Measurements from ENCODE around the gene ANKRD45.
"Not testable (repeated sequence)": the region's sequence is repeated elsewhere in the genome, so short reads cannot be mapped to it uniquely, and the experiment has no call there.

ANKRD45 gene

GRCh38 chr1:173639102-173639501 is 30.5 kb downstream of the ANKRD45 start:
- DNase-seq: no peak

DNA sequence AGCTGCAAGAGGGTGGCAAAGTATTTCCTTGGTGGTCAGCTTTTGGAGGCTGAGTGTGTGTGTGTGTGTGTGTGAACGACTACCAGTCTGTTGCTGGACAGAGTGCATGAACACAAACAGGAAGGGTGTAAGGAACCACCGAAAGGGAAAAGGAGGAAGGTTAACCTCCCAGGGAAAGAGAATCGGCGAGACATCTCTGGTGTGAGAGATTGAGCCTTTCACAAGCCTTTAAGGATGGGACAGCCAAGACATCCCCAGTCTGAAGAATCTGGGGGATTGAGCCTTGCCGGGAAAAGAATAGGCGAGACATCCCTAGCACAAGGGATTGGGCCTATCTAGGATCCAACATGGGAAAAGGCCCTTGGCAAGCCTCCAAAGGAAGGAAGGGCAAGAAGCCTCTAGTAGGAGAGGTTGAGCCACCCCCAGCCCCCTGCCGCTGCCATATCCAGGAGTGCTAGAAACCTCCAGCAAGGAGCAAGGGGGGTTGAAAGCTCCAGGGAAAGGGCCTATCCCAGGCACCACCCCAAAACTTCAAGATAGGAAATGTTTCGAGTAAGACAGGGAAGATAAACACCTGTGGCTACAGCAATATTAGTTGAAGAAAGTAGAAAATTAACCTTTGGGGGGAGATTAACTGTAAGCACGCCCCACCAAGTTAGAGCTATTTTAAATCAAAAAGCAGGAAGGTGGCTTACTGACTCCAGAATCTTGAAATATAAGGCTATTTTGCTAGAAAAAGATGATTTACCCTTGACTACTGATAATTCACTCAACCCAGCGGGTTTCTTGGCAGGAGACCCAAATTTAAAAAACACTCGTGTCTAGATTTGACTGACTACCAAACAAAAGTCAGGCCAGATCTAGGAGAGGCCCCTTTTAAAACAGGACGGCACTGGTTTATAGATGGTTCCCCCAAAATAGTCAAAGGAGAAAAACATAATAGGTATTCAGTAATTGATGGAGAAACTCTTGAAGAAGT is 31.3 kb downstream of the ANKRD45 start:
- DNase-seq: no peak

DNA sequence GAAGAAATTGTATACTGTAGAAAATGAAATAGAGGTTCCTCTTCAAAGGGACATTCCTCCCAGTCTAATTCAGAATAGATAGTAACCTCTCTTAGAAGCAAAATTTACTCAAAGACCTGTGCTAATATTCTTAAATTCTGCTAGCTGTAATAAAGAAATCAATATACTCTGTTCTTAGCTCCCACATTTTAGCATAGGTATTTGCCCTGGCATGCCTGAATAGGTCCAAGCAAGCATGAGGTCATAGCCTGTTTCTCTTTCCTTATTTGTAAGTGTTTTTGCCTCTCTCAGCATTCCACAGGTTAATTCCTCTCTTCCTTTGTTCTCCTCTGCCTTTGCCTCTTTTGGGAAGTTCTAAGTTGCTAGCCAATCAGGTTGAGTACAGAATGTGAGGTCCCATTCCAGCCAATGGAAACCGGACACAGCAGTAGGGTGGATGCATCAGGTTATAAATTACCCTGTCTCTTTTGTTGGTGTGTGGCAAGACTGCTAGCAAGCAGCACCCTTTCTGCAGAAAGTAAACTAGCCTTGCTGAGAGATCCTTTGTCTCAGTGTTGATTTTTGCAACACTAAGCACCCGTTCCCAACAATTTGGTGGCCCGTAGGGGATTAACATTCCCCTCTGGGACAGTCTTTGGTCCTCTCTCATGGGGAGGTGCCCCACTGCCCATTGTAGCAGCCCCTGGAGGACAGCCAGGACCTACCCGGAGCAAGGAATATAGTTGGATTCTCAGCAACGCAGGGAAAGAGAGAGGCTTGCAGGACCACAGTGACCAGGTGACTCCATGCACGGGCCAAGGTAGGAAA is 32.2 kb downstream of the ANKRD45 start:
- not testable (repeated sequence) for DNase-seq

- DNase-seq: no peak
Observed at GRCh38 chr1:173635116-173635515, 34.5 kb downstream of the ANKRD45 start, which contains the start of gene TEX50. TSS of gene TEX50 (plus strand) at chr1:173635338. CDS start at chr1:173635522, 184 bp downstream.

GRCh38 chr1:173628888-173629287 is 40.8 kb downstream of the ANKRD45 start:
- no peak for DNase-seq

- DNase-seq: no peak
Observed at GRCh38 chr1:173627269-173627668, 42.4 kb downstream of the ANKRD45 start.

DNA sequence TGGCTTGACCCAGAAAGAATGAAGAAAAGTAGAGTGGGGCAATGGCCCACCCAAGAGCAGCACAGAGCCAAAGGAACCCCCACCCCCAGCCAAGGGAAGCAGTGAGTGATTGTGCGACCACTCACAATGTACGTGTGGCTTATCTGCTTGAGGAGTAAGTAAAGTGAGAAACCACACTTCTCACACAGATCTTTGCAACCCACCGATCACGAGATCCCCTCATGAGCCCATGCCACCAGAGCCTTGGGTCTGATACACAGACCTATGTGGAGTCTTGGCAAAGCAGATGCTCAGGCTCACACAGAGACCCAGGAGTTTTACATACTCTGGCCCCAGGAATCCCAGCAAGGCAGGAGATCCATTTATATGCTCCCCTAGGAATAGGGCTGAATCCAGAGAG is 52.8 kb downstream of the ANKRD45 start:
- no peak for DNase-seq

DNA sequence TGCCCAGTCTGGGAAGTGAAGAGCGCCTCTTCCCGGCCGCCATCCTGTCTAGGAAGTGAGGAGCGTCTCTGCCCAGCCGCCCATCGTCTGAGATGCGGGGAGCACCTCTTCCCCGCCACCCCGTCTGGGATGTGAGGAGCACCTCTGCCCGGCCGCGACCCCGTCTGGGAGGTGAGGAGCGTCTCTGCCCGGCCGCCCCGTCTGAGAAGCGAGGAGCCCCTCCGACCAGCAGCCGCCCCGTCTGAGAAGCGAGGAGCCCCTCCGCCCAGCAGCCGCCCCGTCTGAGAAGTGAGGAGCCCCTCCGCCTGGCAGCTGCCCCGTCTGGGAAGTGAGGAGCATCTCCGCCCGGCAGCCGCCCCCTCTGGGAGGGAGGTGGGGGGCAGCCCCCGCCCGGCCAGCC is 56.6 kb downstream of the ANKRD45 start:
- not testable (repeated sequence) for DNase-seq

GRCh38 chr1:173608503-173609216 is 61.0 kb downstream of the ANKRD45 start:
- no peak for DNase-seq

DNA sequence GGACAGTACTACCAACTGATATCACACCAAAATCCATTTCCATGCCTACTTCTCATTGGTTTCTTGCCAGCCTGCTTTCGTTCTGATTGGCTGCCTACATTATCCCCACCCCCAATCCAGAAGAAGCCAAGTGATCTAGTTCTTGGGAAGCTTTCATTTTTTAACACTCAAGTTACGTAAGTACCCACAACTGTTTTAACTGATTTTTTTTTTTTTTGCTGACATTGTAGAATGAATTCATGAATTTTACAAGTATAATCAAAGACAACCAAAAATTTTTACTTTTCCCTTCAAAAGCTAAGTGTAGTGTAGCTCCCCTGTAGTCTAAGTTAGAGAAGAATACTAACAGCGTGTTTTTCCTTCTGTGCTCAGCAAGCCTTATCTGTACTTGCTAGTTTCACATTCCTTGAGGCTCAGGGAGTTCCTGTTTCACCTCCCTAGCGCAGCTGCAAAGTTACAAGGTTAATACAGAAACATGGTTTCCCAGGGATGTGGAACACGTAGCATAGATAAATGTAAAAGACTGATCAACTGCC is 66.5 kb downstream of the ANKRD45 start, which contains the start of gene SLC9C2:
Gene SLC9C2 (minus strand): TSS at position 17 of the 536 bp plus-strand sequence. CDS start 1,296 bp downstream, outside the sequence.
- no peak for DNase-seq

DNA sequence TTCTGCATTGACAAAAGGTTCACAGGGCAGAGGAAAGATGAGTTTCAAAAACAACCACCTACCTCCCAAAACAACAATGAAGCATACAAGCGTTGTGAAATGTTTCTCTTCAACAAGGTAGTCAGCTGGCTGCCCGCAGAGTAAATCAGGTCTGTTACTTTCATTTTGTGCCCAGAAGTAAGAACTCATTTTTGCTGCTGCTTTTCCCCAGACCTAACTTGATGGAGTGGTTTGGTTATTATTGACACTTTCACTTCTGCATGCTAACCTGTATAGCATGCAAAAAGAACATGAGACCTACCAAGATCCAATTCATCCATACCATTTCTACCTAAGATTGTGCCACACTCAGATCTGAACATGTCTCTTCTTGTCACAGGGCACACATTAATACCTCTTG is 68.1 kb downstream of the ANKRD45 start:
- DNase-seq: no peak

- DNase-seq: no peak
Observed at GRCh38 chr1:173596097-173596825, 73.4 kb downstream of the ANKRD45 start.

- not testable (repeated sequence) for DNase-seq
Observed at GRCh38 chr1:173591138-173591537, 78.5 kb downstream of the ANKRD45 start.

- DNase-seq: no peak
Observed at GRCh38 chr1:173590557-173590956, 79.1 kb downstream of the ANKRD45 start.

DNA sequence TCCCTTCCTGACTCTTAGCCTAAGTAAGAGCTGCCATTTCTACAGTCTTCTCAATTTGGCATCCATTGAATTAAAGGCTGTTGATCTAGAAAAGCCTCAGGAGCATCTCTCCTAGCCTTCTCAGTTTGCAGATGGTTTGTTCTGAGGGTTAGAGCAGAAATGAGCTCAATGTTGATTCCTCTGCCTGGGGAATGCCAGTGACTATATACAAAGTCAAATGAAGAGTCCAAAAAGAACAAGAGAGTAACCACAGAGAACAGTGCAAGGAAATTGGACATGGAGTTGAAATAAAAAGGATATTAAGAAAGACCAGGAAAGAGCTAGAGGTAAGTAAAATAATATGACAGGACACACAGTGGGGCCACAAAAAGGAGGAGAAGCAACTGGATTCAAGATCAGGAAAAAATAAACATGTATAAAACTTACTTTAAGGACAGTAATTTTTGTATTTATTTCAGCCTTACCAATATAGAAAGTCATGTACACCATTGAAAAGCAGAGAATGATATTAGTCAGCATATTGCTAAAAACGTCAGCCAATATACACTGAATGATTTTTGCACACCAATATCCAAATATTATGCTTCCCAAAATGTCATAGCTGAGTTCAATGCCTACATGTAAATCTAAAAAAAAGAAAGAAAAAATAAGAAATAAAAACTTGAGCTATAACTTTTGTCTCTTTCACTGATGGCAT is 88.1 kb downstream of the ANKRD45 start:
- no peak for DNase-seq

DNA sequence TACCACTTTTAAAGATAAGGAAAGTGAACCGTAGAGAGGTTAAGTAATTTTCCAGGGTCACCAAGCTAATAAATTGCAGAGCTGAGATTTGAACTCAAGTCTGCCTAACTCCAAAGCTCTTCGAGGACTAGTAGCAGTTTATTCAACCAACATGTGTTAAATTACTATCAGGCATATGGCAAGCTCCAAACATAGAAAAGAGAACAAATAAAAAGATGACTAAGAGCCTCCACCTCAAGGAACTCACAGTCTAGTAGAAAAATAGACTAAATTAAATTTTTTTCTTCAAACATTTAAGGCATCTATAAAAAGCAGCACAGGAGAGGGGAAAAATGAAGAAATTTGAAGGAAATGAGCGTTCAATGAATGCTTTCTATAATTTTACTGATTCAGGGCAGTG is 89.0 kb downstream of the ANKRD45 start:
- no peak for DNase-seq

- no peak for DNase-seq
Observed at GRCh38 chr1:173580071-173580470, 89.6 kb downstream of the ANKRD45 start.

DNA sequence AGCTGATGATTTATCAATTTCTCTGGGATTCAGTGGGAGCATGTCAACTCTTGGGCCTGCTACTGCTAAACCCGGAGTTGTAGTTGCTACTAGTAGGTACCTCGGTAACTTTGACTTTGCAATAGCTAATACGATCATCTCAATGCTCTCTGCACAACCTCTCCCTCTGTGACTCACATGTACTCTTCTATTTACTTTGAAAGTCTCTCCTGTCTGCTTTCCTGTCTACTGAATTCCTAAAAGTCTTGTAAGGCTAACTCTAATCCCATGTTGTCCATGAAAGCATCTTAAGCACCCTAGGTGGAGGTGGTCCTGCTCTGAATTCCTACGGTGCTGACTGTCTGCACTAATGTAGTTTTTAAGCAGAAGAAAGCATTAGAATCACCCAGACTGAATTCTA is 96.1 kb downstream of the ANKRD45 start:
- DNase-seq: no peak

DNA sequence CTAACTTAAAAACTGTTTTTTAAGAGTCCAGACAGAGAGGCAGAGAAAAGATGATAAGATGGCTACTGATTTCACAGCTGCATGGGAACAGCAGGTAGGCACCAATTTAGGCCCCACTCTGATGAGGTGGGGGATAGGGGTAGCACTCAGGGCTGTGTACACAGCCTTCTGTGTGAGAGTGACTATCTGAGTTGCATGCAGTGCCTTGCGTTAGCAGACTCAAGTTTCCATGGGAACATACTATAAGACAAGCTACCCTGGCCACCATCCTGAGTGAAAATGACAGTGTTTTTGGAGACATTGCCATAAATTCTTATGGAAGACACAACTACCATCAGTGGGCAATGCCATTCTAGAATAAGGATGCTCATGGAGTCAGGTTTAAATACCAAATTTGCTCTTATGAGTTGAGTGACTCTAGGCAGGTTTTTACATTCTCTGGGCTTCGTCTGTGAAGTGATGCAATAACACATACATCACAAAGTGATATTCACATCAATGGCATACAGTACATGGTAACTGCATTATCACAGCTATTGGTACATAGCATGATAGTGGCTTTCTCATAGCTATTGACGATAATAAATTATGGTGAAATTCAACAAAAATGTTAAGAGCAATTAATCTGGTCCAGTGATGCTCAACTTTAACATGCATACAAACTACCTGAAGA is 97.3 kb downstream of the ANKRD45 start:
- DNase-seq: no peak

- DNase-seq: no peak
Observed at GRCh38 chr1:173570370-173571007, 99.2 kb downstream of the ANKRD45 start.
